Neuronal stem cell (in vitro differentiated cells): ENCODE data around the gene ZNF525.
"Not testable (repeated sequence)": the region's sequence is repeated elsewhere in the genome, so short reads cannot be mapped to it uniquely, and the experiment has no call there.

Source experiments
- DNase-seq: peaks from one replicate; pipeline ENCODE4 v3.0.0-alpha.2; 2013; ENCODE audit warnings: low spot score
- H2AFZ ChIP-seq: one replicate; pipeline ENCODE4 v1.6.1; 2013; ENCODE audit warnings: mild to moderate bottlenecking, low read length, inconsistent platforms
- H2AK5ac ChIP-seq: 2 replicates; pipeline ENCODE4 v1.6.1; 2013; ENCODE audit warnings: low read depth, mild to moderate bottlenecking, inconsistent platforms, low read length, moderate library complexity, mixed read lengths
- H2BK120ac ChIP-seq: 2 replicates; pipeline ENCODE4 v1.6.1; 2013; ENCODE audit warnings: low read depth, mild to moderate bottlenecking, inconsistent platforms, low read length, moderate library complexity, mixed read lengths
- H2BK12ac ChIP-seq: one replicate; pipeline ENCODE4 v1.6.1; 2013; ENCODE audit warnings: low read length, inconsistent platforms
- H2BK15ac ChIP-seq: 2 replicates; pipeline ENCODE4 v1.6.1; 2013; ENCODE audit warnings: mild to moderate bottlenecking, low read length, inconsistent platforms, mixed read lengths
- H2BK5ac ChIP-seq: one replicate; pipeline ENCODE4 v1.6.1; 2013; ENCODE audit warnings: inconsistent platforms, mild to moderate bottlenecking, low read length, moderate library complexity
- H3K14ac ChIP-seq: one replicate; pipeline ENCODE4 v1.6.1; 2013; ENCODE audit warnings: low read length, inconsistent platforms
- H3K18ac ChIP-seq: 2 replicates; pipeline ENCODE4 v1.6.1; 2013; ENCODE audit warnings: low read length, inconsistent platforms
- H3K23ac ChIP-seq: 2 replicates; pipeline ENCODE4 v1.6.1; 2013; ENCODE audit warnings: low read depth, mild to moderate bottlenecking, mixed read lengths, low read length, inconsistent platforms; ENCODE audit not compliant: poor library complexity
- H3K27ac ChIP-seq: replicated peaks from 3 replicates; pipeline ENCODE4 v1.5.1; 2013; ENCODE audit warnings: low read length, inconsistent platforms
- H3K27me3 ChIP-seq, 3 experiments: 2 replicates each; pipeline ENCODE4 v1.6.1; 2013; ENCODE audit warnings: low read length in 3 of 3, mild to moderate bottlenecking in 2 of 3, inconsistent platforms in 1 of 3, low read depth in 1 of 3, mixed read lengths in 1 of 3, moderate library complexity in 1 of 3; ENCODE audit not compliant: control insufficient read depth in 3 of 3, insufficient read depth in 3 of 3
- H3K36me3 ChIP-seq, 2 donors: replicated peaks in 1 of 2; 2 replicates each; pipeline ENCODE4 v1.6.1; 2013; ENCODE audit warnings: low read length in 2 of 2; ENCODE audit not compliant: control insufficient read depth in 2 of 2, insufficient read depth in 2 of 2
- H3K4ac ChIP-seq: 2 replicates; pipeline ENCODE4 v1.6.1; 2013; ENCODE audit warnings: inconsistent platforms, mild to moderate bottlenecking, low read length, moderate library complexity
- H3K4me1 ChIP-seq, 2 donors: 1 replicate in 1 of 2; 2 replicates in 1 of 2; pipeline ENCODE4 v1.6.1; 2013; ENCODE audit warnings: low read length in 2 of 2, low read depth in 1 of 2; ENCODE audit not compliant: control insufficient read depth in 2 of 2, insufficient read depth in 1 of 2
- H3K4me2 ChIP-seq: one replicate; pipeline ENCODE4 v1.6.1; 2013; ENCODE audit warnings: mild to moderate bottlenecking, low read length, inconsistent platforms; ENCODE audit not compliant: insufficient read depth, poor library complexity, severe bottlenecking
- H3K4me3 ChIP-seq, 2 donors: 2 replicates each; pipeline ENCODE4 v1.5.1; 2013; ENCODE audit warnings: low read length in 2 of 2, mild to moderate bottlenecking in 2 of 2, inconsistent platforms in 1 of 2, moderate library complexity in 1 of 2
- H3K79me1 ChIP-seq: one replicate; pipeline ENCODE4 v1.6.1; 2013; ENCODE audit warnings: low read depth, mild to moderate bottlenecking, inconsistent platforms, low read length, moderate library complexity
- H3K9ac ChIP-seq: one replicate; pipeline ENCODE4 v1.6.1; 2013; ENCODE audit warnings: mild to moderate bottlenecking, low read depth, low read length, inconsistent platforms; ENCODE audit not compliant: poor library complexity
- H3K9me3 ChIP-seq, 2 donors: replicated peaks in 1 of 2; 2 replicates each; pipeline versions ENCODE3 to v1.6.1; 2013; ENCODE audit warnings: low read length in 2 of 2, mild to moderate bottlenecking in 2 of 2, inconsistent platforms in 1 of 2, low read depth in 1 of 2, mixed read lengths in 1 of 2, moderate library complexity in 1 of 2; ENCODE audit not compliant: control insufficient read depth in 2 of 2, insufficient read depth in 1 of 2
- H4K8ac ChIP-seq: one replicate; pipeline ENCODE4 v1.6.1; 2013; ENCODE audit warnings: low read depth, mild to moderate bottlenecking, inconsistent platforms, low read length, moderate library complexity
- H4K91ac ChIP-seq: one replicate; pipeline ENCODE4 v1.6.1; 2013; ENCODE audit warnings: low read length, low read depth, mild to moderate bottlenecking, inconsistent platforms; ENCODE audit not compliant: poor library complexity
- WGBS, 2 donors: extraction: QIAGEN DNeasy Blood & Tissue Kit; methylation state at CpG; one replicate each; pipeline ENCODE4 v1.1.7; 2013; ENCODE audit warnings: missing lambda C conversion rate in 2 of 2, mixed read lengths in 1 of 2; ENCODE audit not compliant: insufficient read length in 2 of 2, insufficient replicate concordance in 1 of 2; ENCODE audit errors: extremely low coverage in 2 of 2; 5-methylcytosine and 5-hydroxymethylcytosine counted together

Gene ZNF525

GRCh38 chr19:53394974-53395839, 29.7 kb downstream of the ZNF525 start, which contains the start of gene ZNF765:
TSS of gene ZNF765 (plus strand) at chr19:53395149. CDS start at chr19:53398016, 2,867 bp downstream.
- peaks cover 4 to 22% of the 10 kb centered on the region in 2 donors for H3K36me3 ChIP-seq
- no peak within 1 kb of the TSS for H3K4ac ChIP-seq
- no peak within 1 kb of the TSS for H2BK120ac ChIP-seq
- H2BK5ac ChIP-seq: peak within 1 kb of the TSS; percentile 46
- H3K14ac ChIP-seq: no peak within 1 kb of the TSS
- DNase-seq: peak; percentile 93
- no peak within 1 kb of the TSS for H2BK12ac ChIP-seq
- peak within 1 kb of the TSS; percentile 70 for H3K9ac ChIP-seq
- H3K23ac ChIP-seq: peak within 1 kb of the TSS; percentile 80
- no peak within 1 kb of the TSS for H2AK5ac ChIP-seq
- H4K91ac ChIP-seq: no peak within 1 kb of the TSS
- H3K27me3 ChIP-seq: no peaks in the 10 kb centered on the region
- no peak within 1 kb of the TSS for H4K8ac ChIP-seq
- peak within 1 kb of the TSS; percentile 78 for H3K27ac ChIP-seq
- H3K4me2 ChIP-seq: peak within 1 kb of the TSS; percentile 93
- H3K79me1 ChIP-seq: peaks cover 2% of the 10 kb centered on the region
- no peak within 1 kb of the TSS for H2BK15ac ChIP-seq
- peaks cover 0 to 16% of the 10 kb centered on the region in 2 donors for H3K9me3 ChIP-seq
- peak within 1 kb of the TSS; percentile 80 for H3K18ac ChIP-seq
- H2AFZ ChIP-seq: peak within 1 kb of the TSS; percentile 91
- WGBS, 2 donors: no CpG with 5 or more reads among the region's 58 CpGs
- peak within 1 kb of the TSS; percentile 79 to 96 for H3K4me3 ChIP-seq
- peaks cover 0 to 3% of the 10 kb centered on the region in 2 donors for H3K4me1 ChIP-seq

GRCh38 chr19:53395840-53396524, 30.5 kb downstream of the ZNF525 start:
- Histone ChIP-seq H3K4me2 (peak overlapping the region; percentile 93), H3K4me3 (peak overlapping the region; percentile 79 to 96), H2AFZ (peak overlapping the region; percentile 91), H3K9me3 (peaks cover 0 to 21% of the 10 kb centered on the region in 2 donors), H3K9ac (peak overlapping the region; percentile 70), H3K36me3 (peaks cover 8 to 29% of the 10 kb centered on the region in 2 donors)
- H4K91ac ChIP-seq, H2BK15ac ChIP-seq, H3K4ac ChIP-seq, DNase-seq, H3K18ac ChIP-seq, H3K4me1 ChIP-seq, H3K27me3 ChIP-seq, H2BK12ac ChIP-seq, H2BK5ac ChIP-seq, H3K14ac ChIP-seq, H2BK120ac ChIP-seq, H2AK5ac ChIP-seq, H3K27ac ChIP-seq, H4K8ac ChIP-seq, H3K23ac ChIP-seq, H3K79me1 ChIP-seq: not testable (repeated sequence)
- WGBS, 2 donors: no CpG with 5 or more reads among the region's 9 CpGs

- no peak overlapping the region for H4K91ac ChIP-seq
- peak overlapping the region; percentile 14 for H3K4me2 ChIP-seq
- no peak overlapping the region for H2BK120ac ChIP-seq
- H3K27ac ChIP-seq: no peak overlapping the region
- no peak overlapping the region for H3K23ac ChIP-seq
- H3K18ac ChIP-seq: no peak overlapping the region
- no peak overlapping the region for H2BK5ac ChIP-seq
- H3K27me3 ChIP-seq: no peaks in the 10 kb centered on the region
- peak overlapping the region in 1 of 2 donors; percentile 79 for H3K4me3 ChIP-seq
- H3K36me3 ChIP-seq: peaks cover 9 to 31% of the 10 kb centered on the region in 2 donors
- H3K4me1 ChIP-seq: peaks cover 0 to 3% of the 10 kb centered on the region in 2 donors
- H3K9me3 ChIP-seq: peaks cover 0 to 20% of the 10 kb centered on the region in 2 donors
- no CpG with 5 or more reads among the region's 1 CpG for WGBS, 2 donors
- no peak overlapping the region for H2AK5ac ChIP-seq
- no peak for DNase-seq
- peaks cover 2% of the 10 kb centered on the region for H3K79me1 ChIP-seq
- no peak overlapping the region for H2AFZ ChIP-seq
- H2BK12ac ChIP-seq: no peak overlapping the region
- H3K9ac ChIP-seq: no peak overlapping the region
- H3K4ac ChIP-seq: no peak overlapping the region
- H4K8ac ChIP-seq: no peak overlapping the region
- H3K14ac ChIP-seq: no peak overlapping the region
- no peak overlapping the region for H2BK15ac ChIP-seq
Measured at GRCh38 chr19:53396525-53396868, 31.0 kb downstream of the ZNF525 start.

GRCh38 chr19:53397918-53398317, 32.4 kb downstream of the ZNF525 start:
- H3K79me1 ChIP-seq, H3K27ac ChIP-seq, H3K4me1 ChIP-seq, H3K4me2 ChIP-seq, H2BK12ac ChIP-seq, H3K23ac ChIP-seq, H2BK5ac ChIP-seq, H4K91ac ChIP-seq, H3K4me3 ChIP-seq, DNase-seq, H3K14ac ChIP-seq, H3K4ac ChIP-seq, H2BK15ac ChIP-seq, H3K18ac ChIP-seq, H4K8ac ChIP-seq, H2AFZ ChIP-seq, H2AK5ac ChIP-seq, H2BK120ac ChIP-seq, H3K27me3 ChIP-seq, H3K9ac ChIP-seq: not testable (repeated sequence)
- peaks cover 14 to 42% of the 10 kb centered on the region in 2 donors for H3K36me3 ChIP-seq
- no CpG with 5 or more reads among the region's 1 CpG for WGBS, 2 donors
- H3K9me3 ChIP-seq: peaks cover 0 to 26% of the 10 kb centered on the region in 2 donors
